ENCODE data around the gene TLL1. TPM values are rescaled to one million over a fixed set of nuclear protein-coding genes. Genes with fewer than 3 reads are reported as not detected.

The TLL1 gene
- total RNA-seq, 1 experiment from 2014 or later: 0.37 TPM

GRCh38 chr4:166077782-166078181, 204.7 kb downstream of the TLL1 start:
- no peak overlapping the region for H3K9ac ChIP-seq (ENCODE audit: low read length)
- no peaks in the 10 kb centered on the region for H3K4me1 ChIP-seq (ENCODE audit: control insufficient read depth in 1 of 2, insufficient read depth in 2 of 2, low read length in 2 of 2)
- H3K9me2 ChIP-seq (ENCODE audit: insufficient read depth): no peaks in the 10 kb centered on the region
- no peak overlapping the region for H3K27ac ChIP-seq (ENCODE audit: low read depth, low read length)
- intact Hi-C loops (cut with micrococcal nuclease): no loop called here
- TF ChIP-seq ZNF274 (IDR thresholded peaks at IDR 0.05; ENCODE audit: low read depth, low read length): no peak
- no peak for TF ChIP-seq ZBTB33 (IDR thresholded peaks at IDR 0.05; ENCODE audit: extremely low read depth, insufficient replicate concordance, low read length)
- no peak for TF ChIP-seq SIN3A (IDR thresholded peaks at IDR 0.05; ENCODE audit: low read depth)
- TF ChIP-seq MAX (IDR thresholded peaks at IDR 0.05): no peak
- no peak for TF ChIP-seq ZFX (IDR thresholded peaks at IDR 0.05)
- TF ChIP-seq SP1 (IDR thresholded peaks at IDR 0.05; ENCODE audit: low read depth): no peak
- no peak for TF ChIP-seq JUND (IDR thresholded peaks at IDR 0.05)
- TF ChIP-seq RAD21 (IDR thresholded peaks at IDR 0.05; ENCODE audit: low read depth): no peak
- TF ChIP-seq YY1 (IDR thresholded peaks at IDR 0.05; ENCODE audit: extremely low read depth, insufficient replicate concordance, low read depth, low read length): no peak
- TF ChIP-seq SRF (IDR thresholded peaks at IDR 0.05; ENCODE audit: low read depth): no peak
- TF ChIP-seq EZH2 (IDR thresholded peaks at IDR 0.05): no peak
- no peak for TF ChIP-seq REST (IDR thresholded peaks at IDR 0.05; ENCODE audit: low read depth)
- TF ChIP-seq ATF3 (IDR thresholded peaks at IDR 0.05): no peak
- no peaks in the 10 kb centered on the region for H4K20me1 ChIP-seq (ENCODE audit: insufficient read depth)
- H3K79me2 ChIP-seq (ENCODE audit: insufficient read depth, low read length): no peaks in the 10 kb centered on the region
- H3K27me3 ChIP-seq (ENCODE audit: insufficient read depth, low read length): no peaks in the 10 kb centered on the region
- no peak for ATAC-seq
- POLR2A ChIA-PET: no interaction called here
- no TSS peak for BruUV-seq (replicated peaks)
- H2AFZ ChIP-seq (ENCODE audit: low read depth, low read length, poor library complexity, severe bottlenecking): no peak overlapping the region
- no peak overlapping the region for H3K4me3 ChIP-seq (replicated peaks in 1 of 2; ENCODE audit: low read depth in 1 of 2, low read length in 2 of 2)
- no peak for DNase-seq (ENCODE audit: low read depth, low spot score)
- RAD21 ChIA-PET (ENCODE audit: low non-redundant PET in 1 of 2, low total read pairs in 2 of 2, uncharacterized antibody in 2 of 2, unreplicated experiment in 2 of 2): no interaction called here
- H3K4me2 ChIP-seq (ENCODE audit: low read length): no peak overlapping the region
- CTCF ChIA-PET: no interaction called here
- H3K36me3 ChIP-seq (ENCODE audit: control insufficient read depth in 1 of 2, insufficient read depth in 2 of 2, low read length in 2 of 2): no peaks in the 10 kb centered on the region
- H3K9me3 ChIP-seq (ENCODE audit: control insufficient read depth in 1 of 2, insufficient read depth in 1 of 2, low read depth in 1 of 2, low read length in 2 of 2): no peaks in the 10 kb centered on the region

All from HCT116 (cell line).